Loucy (cell line): ENCODE measurements around the gene KIAA0319L.

ENCODE experiments used
- H2AFZ ChIP-seq: fragments of 200-600 bp; sonication (generic); 2 replicates; pipeline ENCODE4 v1.6.0; 2016; ENCODE audit warnings: antibody characterized with exemption, mild to moderate bottlenecking, low read length, moderate library complexity
- H3F3A ChIP-seq: fragments of 200-600 bp; 2 replicates; pipeline ENCODE4 v1.6.0; 2016; ENCODE audit warnings: antibody characterized with exemption, low read depth, mild to moderate bottlenecking
- H3K27me3 ChIP-seq: fragments of 200-600 bp; sonication (generic); 2 replicates; pipeline ENCODE4 v1.6.1; 2014; ENCODE audit warnings: low read length, mild to moderate bottlenecking; ENCODE audit not compliant: insufficient read depth, poor library complexity, severe bottlenecking
- H3K36me3 ChIP-seq: fragments of 200-600 bp; sonication (generic); 2 replicates; pipeline ENCODE4 v1.6.1; 2016; ENCODE audit warnings: low read length; ENCODE audit not compliant: insufficient read depth
- H3K4me1 ChIP-seq: fragments of 200-600 bp; sonication (generic); 2 replicates; pipeline ENCODE4 v1.5.1; 2014; ENCODE audit warnings: low read length, mild to moderate bottlenecking; ENCODE audit not compliant: insufficient read depth, poor library complexity, severe bottlenecking
- H3K4me2 ChIP-seq: fragments of 200-600 bp; sonication (generic); 2 replicates; pipeline ENCODE4 v1.6.0; 2014; ENCODE audit warnings: antibody characterized with exemption, low read length, low read depth, mild to moderate bottlenecking; ENCODE audit not compliant: poor library complexity, severe bottlenecking
- H3K4me3 ChIP-seq: fragments of 200-600 bp; sonication (generic); 2 replicates; pipeline ENCODE4 v1.5.1; 2014; ENCODE audit warnings: low read length, mild to moderate bottlenecking, mixed read lengths; ENCODE audit not compliant: poor library complexity, severe bottlenecking
- H3K79me2 ChIP-seq: fragments of 200-600 bp; sonication (generic); 2 replicates; pipeline ENCODE4 v1.6.1; 2014; ENCODE audit warnings: low read length; ENCODE audit not compliant: insufficient read depth
- H3K9ac ChIP-seq: fragments of 200-600 bp; sonication (generic); 2 replicates; pipeline ENCODE4 v1.6.0; 2014; ENCODE audit warnings: mild to moderate bottlenecking, low read depth, low read length, moderate library complexity; ENCODE audit not compliant: poor library complexity, severe bottlenecking
- H3K9me2 ChIP-seq: fragments of 200-600 bp; sonication (generic); replicated peaks from 2 replicates; pipeline ENCODE4 v1.6.1; 2016; ENCODE audit warnings: low read depth, low read length, mixed read lengths
- H3K9me3 ChIP-seq: fragments of 200-600 bp; sonication (generic); 2 replicates; pipeline ENCODE4 v1.6.1; 2014; ENCODE audit warnings: mild to moderate bottlenecking, antibody characterized with exemption, low read length, low read depth; ENCODE audit not compliant: insufficient read depth
- H4K20me1 ChIP-seq: fragments of 200-600 bp; sonication (generic); 2 replicates; pipeline ENCODE4 v1.6.0; 2014; ENCODE audit warnings: antibody characterized with exemption, low read length, mild to moderate bottlenecking; ENCODE audit not compliant: insufficient read depth, poor library complexity, severe bottlenecking
- CTCF ChIP-seq: fragments of 200-600 bp; sonication (generic); conservative IDR thresholded peaks from 2 replicates; pipeline ENCODE4 v1.5.1; 2014; ENCODE audit warnings: mild to moderate bottlenecking, antibody characterized with exemption, low read length
- EZH2phosphoT487 ChIP-seq: fragments of 200-600 bp; IDR thresholded peaks from 2 replicates; pipeline ENCODE4 v1.6.1; 2018; ENCODE audit warnings: antibody characterized with exemption, mild to moderate bottlenecking, moderate library complexity, borderline replicate concordance

KIAA0319L gene

GRCh38 chr1:35573198-35574124 lies 16.3 kb upstream of the KIAA0319L start, which contains the start of gene TFAP2E:
TFAP2E (plus strand) TSS chr1:35573314; CDS start chr1:35573578, 264 bp downstream.
- no peak within 1 kb of the TSS for H3K4me3 ChIP-seq
- no peak within 1 kb of the TSS for H3K9ac ChIP-seq
- H3K4me2 ChIP-seq: no peak within 1 kb of the TSS
- TF ChIP-seq CTCF: no peak
- TF ChIP-seq EZH2phosphoT487: no peak
- H3F3A ChIP-seq: no peaks in the 10 kb centered on the region
- H3K27me3 ChIP-seq: no peaks in the 10 kb centered on the region
- H3K4me1 ChIP-seq: peaks cover 26% of the 10 kb centered on the region
- H4K20me1 ChIP-seq: no peaks in the 10 kb centered on the region
- H3K36me3 ChIP-seq: no peaks in the 10 kb centered on the region
- no peak within 1 kb of the TSS for H2AFZ ChIP-seq
- no peaks in the 10 kb centered on the region for H3K9me3 ChIP-seq
- peaks cover 19% of the 10 kb centered on the region for H3K79me2 ChIP-seq
- H3K9me2 ChIP-seq: no peaks in the 10 kb centered on the region

- Histone ChIP-seq H3K9ac (no peak overlapping the region), H3K27me3 (no peaks in the 10 kb centered on the region), H3F3A (no peaks in the 10 kb centered on the region), H2AFZ (no peak overlapping the region), H3K9me2 (no peaks in the 10 kb centered on the region), H3K36me3 (no peaks in the 10 kb centered on the region), H3K4me1 (peaks cover 16% of the 10 kb centered on the region), H3K4me3 (no peak overlapping the region), H3K79me2 (peaks cover 13% of the 10 kb centered on the region), H3K9me3 (no peaks in the 10 kb centered on the region), H3K4me2 (no peak overlapping the region), H4K20me1 (no peaks in the 10 kb centered on the region)
- TF ChIP-seq EZH2phosphoT487 (no peak), CTCF (no peak)
Observed at GRCh38 chr1:35572296-35572695, 15.1 kb upstream of the KIAA0319L start.

- Histone ChIP-seq H3K79me2 (peaks cover 3% of the 10 kb centered on the region; the same call in 1 of the 2 replicates), H3K36me3 (no peaks in the 10 kb centered on the region), H2AFZ (no peak overlapping the region), H3K27me3 (no peaks in the 10 kb centered on the region), H3K4me2 (no peak overlapping the region), H3K9me3 (no peaks in the 10 kb centered on the region), H3K9me2 (no peaks in the 10 kb centered on the region), H3K4me1 (peaks cover 8% of the 10 kb centered on the region), H4K20me1 (no peaks in the 10 kb centered on the region), H3K9ac (no peak overlapping the region), H3F3A (no peaks in the 10 kb centered on the region), H3K4me3 (no peak overlapping the region)
- TF ChIP-seq EZH2phosphoT487 (no peak), CTCF (no peak)
Observed at GRCh38 chr1:35571263-35571662, 14.1 kb upstream of the KIAA0319L start.
